Measurements from ENCODE around the gene ANO10. TPM values are rescaled to one million over a fixed set of nuclear protein-coding genes. Genes with fewer than 3 reads are reported as not detected.

The ANO10 gene
- total RNA-seq, 4 donors from 2014 or later: 28.0 to 41.8 (median 33.9) TPM

GRCh38 chr3:43497422-43497821 is 124.4 kb downstream of the ANO10 start:
- TF ChIP-seq CTCF (IDR thresholded peaks at IDR 0.05; ENCODE audit: low read depth): no peak

- no peak for TF ChIP-seq CTCF (IDR thresholded peaks at IDR 0.05; ENCODE audit: low read depth)
These were observed 125.0 kb downstream of the ANO10 start for GRCh38 chr3:43496740-43497375.

GRCh38 chr3:43490640-43491185 is 131.1 kb downstream of the ANO10 start:
- no peak for TF ChIP-seq CTCF (IDR thresholded peaks at IDR 0.05; ENCODE audit: low read depth)

- TF ChIP-seq CTCF (IDR thresholded peaks at IDR 0.05; ENCODE audit: low read depth): no peak
These were observed 131.9 kb downstream of the ANO10 start for GRCh38 chr3:43489930-43490329.

- no peak for TF ChIP-seq CTCF (IDR thresholded peaks at IDR 0.05; ENCODE audit: low read depth)
These were observed 135.9 kb downstream of the ANO10 start for GRCh38 chr3:43485931-43486330.

GRCh38 chr3:43484926-43485488 is 136.8 kb downstream of the ANO10 start:
- no peak for TF ChIP-seq CTCF (IDR thresholded peaks at IDR 0.05; ENCODE audit: low read depth)

GRCh38 chr3:43481375-43481774 is 140.4 kb downstream of the ANO10 start:
- TF ChIP-seq CTCF (IDR thresholded peaks at IDR 0.05; ENCODE audit: low read depth): no peak

All from subcutaneous adipose tissue (tissue), 4 donors.